ENCODE measurements around the gene CEP104.

Gene CEP104

DNA sequence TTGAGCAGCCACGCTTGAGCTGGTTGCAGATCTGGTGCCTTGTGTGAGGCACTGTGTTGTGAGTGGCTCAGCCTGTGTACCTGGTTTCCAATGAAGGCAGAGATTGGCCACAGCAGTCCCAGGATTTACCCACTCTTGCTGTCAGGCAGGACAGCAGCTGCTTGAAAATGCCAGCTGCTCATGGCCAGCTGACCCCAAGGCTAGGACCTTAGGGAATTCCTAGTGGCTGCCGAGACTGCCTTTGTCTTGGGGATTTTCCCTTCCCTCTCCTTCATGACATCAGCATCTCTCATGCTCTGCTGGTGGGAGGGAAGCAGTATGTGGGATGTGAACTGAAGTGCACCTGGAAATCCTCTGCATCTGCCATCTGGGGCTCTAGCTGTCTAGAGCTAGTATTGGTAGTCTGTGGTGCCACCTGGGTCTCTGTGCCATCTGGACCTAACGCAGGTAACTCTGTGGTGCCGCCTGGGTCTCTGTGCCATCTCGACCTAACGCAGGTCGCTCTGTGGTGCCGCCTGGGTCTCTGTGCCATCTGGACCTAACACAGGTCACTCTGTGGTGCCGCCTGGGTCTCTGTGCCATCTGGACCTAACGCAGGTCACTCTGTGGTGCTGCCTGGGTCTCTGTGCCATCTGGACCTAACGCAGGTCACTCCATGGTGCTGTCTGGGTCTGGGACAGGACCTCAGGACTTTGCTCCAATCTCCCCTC lies 56.9 kb downstream of the CEP104 start:
- Histone ChIP-seq H3K9me3 (no peaks in the 10 kb centered on the region), H3K36me3 (no peaks in the 10 kb centered on the region), H3K4me3 (ENCODE audit: low read depth, low read length) (no peak overlapping the region), H3K4me1 (no peaks in the 10 kb centered on the region), H3K27me3 (no peaks in the 10 kb centered on the region)
- TF ChIP-seq, protein P1, sequence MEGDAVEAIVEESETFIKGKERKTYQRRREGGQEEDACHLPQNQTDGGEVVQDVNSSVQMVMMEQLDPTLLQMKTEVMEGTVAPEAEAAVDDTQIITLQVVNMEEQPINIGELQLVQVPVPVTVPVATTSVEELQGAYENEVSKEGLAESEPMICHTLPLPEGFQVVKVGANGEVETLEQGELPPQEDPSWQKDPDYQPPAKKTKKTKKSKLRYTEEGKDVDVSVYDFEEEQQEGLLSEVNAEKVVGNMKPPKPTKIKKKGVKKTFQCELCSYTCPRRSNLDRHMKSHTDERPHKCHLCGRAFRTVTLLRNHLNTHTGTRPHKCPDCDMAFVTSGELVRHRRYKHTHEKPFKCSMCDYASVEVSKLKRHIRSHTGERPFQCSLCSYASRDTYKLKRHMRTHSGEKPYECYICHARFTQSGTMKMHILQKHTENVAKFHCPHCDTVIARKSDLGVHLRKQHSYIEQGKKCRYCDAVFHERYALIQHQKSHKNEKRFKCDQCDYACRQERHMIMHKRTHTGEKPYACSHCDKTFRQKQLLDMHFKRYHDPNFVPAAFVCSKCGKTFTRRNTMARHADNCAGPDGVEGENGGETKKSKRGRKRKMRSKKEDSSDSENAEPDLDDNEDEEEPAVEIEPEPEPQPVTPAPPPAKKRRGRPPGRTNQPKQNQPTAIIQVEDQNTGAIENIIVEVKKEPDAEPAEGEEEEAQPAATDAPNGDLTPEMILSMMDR (IDR thresholded peaks at IDR 0.05; ENCODE audit: low read depth, low read length) = no peak
- no peak for DNase-seq

DNA sequence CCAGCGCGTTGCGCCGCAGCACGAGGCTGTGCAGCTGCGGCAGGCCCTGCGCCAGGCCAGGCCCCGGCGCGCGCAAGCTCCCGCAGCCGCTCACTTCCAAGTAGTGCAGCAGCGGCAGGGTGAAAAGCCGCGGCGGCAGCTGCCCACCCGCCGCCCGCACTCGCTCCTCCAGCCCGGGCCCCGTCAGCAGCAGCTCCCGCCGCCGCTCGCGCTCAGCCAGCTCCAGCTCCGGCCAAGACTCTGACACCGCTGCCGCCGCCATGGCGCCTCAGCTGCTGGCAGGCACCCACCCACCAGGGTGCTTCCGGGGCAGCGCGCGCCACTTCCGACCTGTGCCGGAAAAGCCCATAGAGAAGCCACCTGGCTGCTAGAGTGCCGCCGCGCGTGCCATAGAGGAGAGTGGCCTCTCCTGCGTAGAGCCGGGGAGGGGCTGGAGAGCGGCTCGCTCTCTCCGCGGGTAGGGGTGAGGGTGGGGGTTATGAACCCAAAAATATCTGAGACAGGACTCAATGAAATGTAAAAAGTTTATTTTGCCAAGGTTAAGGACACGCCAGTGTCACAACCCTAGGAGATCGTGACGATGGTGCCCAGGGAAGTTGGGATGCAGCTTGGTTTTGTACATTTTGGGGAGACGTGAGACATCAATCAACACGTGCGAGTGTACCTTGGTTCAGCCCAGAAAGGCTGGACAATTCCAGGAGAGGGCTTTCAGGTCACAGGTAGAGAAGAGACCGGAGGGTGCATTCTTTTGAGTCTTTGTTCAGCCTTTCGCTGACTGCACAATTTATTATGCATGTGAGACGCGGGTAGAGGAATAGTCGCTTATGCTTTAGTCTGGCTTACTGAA lies 60.6 kb downstream of the CEP104 start, which contains the start of gene LRRC47:
Gene LRRC47 (minus strand): TSS at position 284 of the 847 bp plus-strand sequence. CDS start 22 bp downstream, at position 262.
- Histone ChIP-seq H3K4me3 (ENCODE audit: low read depth, low read length) (peak within 1 kb of the TSS; percentile 74), H3K9me3 (no peaks in the 10 kb centered on the region), H3K27me3 (no peaks in the 10 kb centered on the region), H3K4me1 (no peaks in the 10 kb centered on the region), H3K36me3 (no peaks in the 10 kb centered on the region)
- TF ChIP-seq, protein P1 (IDR thresholded peaks at IDR 0.05; ENCODE audit: low read depth, low read length) = no peak
- peak; percentile 89 for DNase-seq

DNA sequence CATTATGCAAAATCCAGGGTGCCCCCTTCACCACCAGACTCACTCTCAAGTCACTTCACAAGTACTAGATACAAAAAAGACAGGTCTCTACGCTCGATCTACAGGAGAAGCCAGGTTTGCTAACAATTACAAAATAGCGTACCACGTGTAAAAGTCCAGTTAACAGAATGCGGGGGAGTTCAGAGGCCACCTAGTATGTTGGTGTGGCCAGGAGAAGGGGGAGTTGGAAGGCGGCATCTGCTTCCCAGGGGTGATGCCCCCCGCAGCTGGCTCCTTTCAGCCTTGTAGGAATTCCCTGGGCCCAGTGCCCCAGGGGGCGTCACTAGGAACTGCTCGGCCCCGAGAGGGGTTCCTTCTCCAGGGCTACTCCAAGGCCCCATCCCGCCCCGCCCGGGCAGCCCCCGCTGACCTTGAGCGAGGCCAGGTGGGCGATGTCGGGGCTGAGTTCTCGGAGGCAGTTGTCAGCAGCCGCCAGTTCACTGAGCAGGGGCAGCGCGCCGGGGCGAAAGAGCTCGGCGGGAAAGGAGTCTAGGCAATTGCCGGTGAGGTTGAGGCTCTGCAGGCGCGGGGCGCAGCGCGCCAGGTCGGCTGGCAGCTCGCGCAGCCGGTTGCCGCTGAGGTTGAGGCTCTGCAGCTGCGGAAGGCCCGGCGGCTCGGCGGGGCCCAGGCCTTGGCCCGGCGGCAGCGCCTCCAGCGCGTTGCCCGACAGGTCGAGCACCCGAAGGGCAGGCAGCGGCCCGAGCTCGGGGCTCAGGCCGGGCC lies 61.4 kb downstream of the CEP104 start:
- TF ChIP-seq, protein P1 (IDR thresholded peaks at IDR 0.05; ENCODE audit: low read depth, low read length) = no peak
- Histone ChIP-seq H3K36me3 (no peaks in the 10 kb centered on the region), H3K27me3 (no peaks in the 10 kb centered on the region), H3K4me1 (no peaks in the 10 kb centered on the region), H3K9me3 (no peaks in the 10 kb centered on the region), H3K4me3 (ENCODE audit: low read depth, low read length) (peak overlapping the region; percentile 74)
- no peak for DNase-seq

DNA sequence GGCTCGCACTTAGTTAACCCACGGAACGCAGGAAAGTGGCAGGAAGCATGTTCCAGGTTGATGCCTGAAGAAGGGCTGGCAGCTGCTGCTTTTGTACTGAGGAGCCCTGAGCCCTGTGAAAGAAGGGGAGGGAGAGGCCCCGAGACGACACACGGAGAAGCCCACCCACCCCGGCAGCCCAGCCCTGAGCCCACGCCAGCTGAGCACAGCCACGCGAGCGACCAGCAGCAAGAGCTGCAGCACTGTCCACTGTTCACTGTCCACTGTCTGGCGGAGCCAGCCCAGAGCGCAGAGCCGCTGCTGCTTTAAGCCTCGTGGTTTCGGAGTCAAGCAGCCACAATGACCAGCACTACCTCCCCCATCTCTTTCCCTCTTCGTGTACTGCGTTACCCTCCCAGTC lies 66.1 kb downstream of the CEP104 start:
- H3K27me3 ChIP-seq = no peaks in the 10 kb centered on the region
- H3K9me3 ChIP-seq = no peaks in the 10 kb centered on the region
- DNase-seq = no peak
- TF ChIP-seq, protein P1 (IDR thresholded peaks at IDR 0.05; ENCODE audit: low read depth, low read length) = no peak
- H3K36me3 ChIP-seq = no peaks in the 10 kb centered on the region; the same call in 1 of the 2 replicates
- no peak overlapping the region for H3K4me3 ChIP-seq (ENCODE audit: low read depth, low read length)
- H3K4me1 ChIP-seq = no peaks in the 10 kb centered on the region

DNA sequence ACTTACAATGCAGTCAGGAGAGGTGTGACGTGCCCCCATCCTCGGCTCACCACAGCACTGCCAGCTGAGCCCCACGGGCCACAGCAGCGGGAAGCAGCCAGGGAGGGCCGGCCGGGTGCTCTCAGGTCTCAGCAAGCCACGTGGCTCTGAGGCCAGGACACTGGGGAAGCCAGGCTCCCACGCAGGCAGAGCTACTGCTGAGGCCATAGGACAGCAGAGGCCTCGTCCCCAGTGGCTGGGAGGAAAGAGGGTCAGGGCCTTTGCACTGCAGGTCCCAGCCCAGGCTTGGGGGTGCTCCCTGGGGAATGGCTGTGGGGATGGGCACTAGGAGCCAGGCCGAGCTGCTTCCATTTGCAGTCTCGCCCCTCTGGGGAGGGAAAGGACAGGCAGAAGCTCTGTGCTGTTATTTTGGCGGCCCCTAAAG lies 66.5 kb downstream of the CEP104 start:
- Histone ChIP-seq H3K27me3 (no peaks in the 10 kb centered on the region), H3K36me3 (no peaks in the 10 kb centered on the region; the same call in 1 of the 2 replicates), H3K9me3 (no peaks in the 10 kb centered on the region), H3K4me3 (ENCODE audit: low read depth, low read length) (no peak overlapping the region), H3K4me1 (no peaks in the 10 kb centered on the region)
- TF ChIP-seq, protein P1 (IDR thresholded peaks at IDR 0.05; ENCODE audit: low read depth, low read length) = no peak
- DNase-seq = no peak
